ENCODE measurements around the gene CCDC197.

The CCDC197 gene

GRCh38 chr14:94040796-94041195 lies 43.7 kb downstream of the CCDC197 start:
- DNase-seq (ENCODE audit: low read depth in 2 of 3, low spot score in 1 of 3): no peak

DNA sequence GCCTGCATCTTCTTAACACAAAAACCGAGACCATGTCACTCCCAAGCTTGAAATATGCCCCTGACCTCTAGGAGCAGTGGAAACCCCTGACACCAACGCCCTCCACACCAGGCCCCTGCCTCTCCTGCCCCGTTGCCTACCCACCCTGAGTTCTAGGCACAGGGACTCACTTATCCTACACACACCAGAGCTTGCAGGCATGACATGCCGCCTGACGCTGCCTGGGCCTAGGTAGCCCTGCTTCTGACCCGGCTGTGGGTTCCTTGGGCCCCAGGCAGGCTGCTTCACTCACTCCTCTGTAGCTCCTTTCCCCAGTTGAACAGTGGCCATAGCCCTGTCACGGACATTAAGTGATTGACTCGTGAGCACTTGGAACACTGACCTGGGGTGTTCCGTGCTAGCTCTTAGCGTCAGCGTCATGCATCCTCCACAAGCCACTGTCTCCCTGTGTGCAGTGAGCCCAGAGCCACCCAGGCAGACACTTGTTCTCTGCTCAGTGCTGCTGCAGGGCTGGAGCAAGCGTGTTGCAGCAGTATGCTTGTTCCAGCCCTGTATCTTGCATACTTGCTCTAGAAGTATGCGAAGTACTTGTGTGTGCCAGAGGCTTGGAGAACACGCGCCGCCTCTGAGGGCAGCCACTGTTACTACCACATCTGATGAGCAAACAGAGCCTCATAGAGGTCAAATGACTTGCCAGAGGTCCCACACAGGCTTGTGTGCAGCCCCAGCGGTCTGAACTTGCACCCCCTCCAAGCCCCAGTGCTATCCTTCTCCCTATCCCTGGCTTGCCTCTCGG lies 44.6 kb downstream of the CCDC197 start:
- no peak for DNase-seq (ENCODE audit: low read depth in 2 of 3, low spot score in 1 of 3)

DNA sequence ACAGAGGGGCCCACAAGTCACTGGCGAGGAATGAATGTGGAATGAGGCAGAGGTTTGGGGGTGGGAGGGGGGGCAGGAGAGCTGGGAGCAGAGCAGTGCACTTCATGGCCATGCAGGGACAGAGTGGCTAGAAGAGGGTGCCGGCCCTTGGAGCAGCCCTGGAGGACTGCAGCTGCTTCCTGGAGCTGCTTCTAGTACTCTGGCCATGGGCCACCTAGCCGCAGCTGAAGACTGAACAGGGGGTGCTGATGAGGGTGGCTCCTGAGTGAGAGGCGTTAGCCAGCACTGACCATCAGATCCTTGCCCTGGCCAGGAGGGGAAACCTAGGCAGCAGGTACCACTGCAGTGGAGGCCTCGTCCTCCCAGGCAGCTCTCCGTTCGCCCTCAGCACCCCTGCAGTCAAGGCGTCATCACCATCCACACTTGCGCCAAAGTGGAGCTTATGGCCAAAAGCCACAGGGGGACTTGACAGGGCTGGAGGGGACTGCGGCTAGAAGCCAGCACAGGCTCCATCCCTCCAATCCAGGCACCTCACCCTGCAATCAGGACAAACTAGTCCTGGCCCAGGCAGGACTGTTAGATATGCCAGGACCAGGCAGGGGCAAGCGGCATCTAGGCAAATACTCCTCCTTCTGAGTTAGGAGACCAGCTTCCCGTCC lies 45.5 kb downstream of the CCDC197 start:
- no peak for DNase-seq (ENCODE audit: low read depth in 2 of 3, low spot score in 1 of 3)

DNA sequence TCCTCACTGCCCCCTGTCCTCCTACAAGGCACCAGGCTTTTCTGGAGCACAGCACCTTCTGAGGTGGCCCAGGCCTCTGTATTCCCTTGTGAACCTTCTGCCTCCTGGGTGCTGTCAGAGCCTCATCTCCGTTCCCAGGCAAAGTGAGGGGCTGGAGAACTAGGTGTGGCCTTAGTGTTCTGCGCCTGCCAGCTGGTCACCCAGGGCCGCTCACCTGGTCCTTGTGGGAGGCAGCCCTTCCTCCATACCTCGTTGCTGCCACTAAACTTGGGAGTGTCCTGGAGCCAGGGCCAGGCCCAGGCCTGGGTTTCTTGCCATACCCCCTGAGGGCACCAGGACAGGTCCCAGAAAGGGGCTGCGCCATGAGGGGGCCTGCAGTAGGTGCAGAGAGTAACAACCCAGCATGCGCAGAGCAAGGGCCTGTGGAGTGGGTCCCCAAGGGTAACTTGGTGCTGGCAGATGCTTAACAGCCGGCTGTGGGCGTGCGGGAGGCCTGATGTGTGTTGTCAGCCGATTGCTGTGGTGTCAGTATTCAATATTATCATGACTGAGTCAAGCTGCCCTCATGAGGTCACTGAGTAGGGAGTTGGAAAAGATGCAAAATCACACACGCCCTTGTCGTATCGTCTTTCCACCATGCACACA lies 46.1 kb downstream of the CCDC197 start:
- no peak for DNase-seq (ENCODE audit: low read depth in 2 of 3, low spot score in 1 of 3)

GRCh38 chr14:94043756-94044475 lies 46.8 kb downstream of the CCDC197 start:
- DNase-seq (ENCODE audit: low read depth in 2 of 3, low spot score in 1 of 3): no peak

DNA sequence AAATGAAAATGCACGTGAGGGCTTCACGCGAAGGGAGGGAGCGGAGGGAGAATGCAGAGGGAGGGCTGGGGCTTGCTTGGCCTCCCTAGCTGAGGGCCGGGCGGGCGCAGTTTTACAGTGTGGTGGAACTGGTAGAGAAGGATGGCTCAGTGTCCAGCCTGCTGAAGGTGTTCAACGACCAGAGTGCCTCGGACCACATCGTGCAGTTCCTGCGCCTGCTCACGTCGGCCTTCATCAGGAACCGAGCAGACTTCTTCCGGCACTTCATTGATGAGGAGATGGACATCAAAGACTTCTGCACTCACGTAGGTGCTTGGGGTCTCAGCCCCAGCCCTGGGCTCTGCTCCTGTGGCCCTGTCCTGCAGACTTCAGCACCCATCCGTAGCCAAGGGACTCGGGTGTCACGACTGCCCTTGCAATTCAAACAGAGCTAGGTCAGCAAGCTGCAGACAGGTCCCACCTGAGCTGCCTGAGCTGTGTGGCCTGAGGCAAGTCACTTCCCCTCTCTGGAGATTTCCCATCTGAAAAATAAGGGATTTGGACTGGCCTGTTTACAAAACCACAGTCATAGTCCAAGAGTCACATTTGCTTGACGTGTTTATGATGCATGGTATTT lies 47.5 kb downstream of the CCDC197 start:
- no peak for DNase-seq (ENCODE audit: low read depth in 2 of 3, low spot score in 1 of 3)

DNA sequence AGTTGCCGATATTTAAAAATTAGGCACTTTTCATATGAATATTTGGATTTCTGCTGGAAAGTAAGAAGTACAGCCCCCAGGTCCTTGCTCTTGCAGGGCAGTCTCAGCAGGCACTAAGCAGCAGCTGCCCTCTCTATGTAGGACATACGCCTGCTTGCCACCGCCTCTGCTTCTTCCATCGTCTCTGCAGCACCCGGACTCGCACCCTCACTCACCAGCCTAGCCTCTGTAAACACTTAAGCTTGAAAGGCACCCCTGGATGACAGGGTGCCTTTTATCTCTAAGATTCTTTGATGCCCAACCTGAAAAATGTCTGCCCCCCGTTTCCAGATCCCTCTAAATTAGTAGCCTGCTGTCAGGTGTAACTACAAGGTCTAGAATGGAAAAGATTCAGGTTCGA lies 48.0 kb downstream of the CCDC197 start:
- DNase-seq (ENCODE audit: low read depth in 2 of 3, low spot score in 1 of 3): no peak

DNA sequence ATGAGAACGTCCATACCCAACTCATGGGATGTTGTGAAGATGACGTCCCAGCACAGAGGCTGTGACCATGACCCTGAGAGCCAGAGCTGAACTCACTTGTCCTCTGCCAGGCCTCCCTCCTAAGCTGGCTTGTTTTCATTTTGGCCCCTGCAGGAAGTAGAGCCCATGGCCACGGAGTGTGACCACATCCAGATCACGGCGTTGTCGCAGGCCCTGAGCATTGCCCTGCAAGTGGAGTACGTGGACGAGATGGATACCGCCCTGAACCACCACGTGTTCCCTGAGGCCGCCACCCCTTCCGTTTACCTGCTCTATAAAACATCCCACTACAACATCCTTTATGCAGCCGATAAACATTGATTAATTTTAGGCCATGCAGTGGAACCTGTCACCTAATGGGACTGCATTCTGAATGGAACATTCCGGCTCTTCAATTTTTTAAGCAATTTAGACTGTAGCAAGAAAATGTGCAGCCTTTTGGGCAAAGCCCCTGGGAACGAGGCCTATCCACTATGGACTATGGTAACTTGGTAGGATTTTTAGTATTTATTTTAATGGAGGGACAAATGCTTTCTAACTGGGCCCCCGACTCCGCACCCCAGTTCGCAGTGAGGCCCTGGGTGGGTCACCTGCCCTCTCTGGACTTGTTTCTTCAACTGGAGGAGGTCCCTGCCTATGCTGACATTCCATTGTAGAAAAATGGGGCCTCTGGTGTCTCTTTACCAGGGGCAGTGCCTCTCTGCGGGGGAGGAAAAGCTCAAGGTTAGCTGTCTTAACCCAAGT lies 48.7 kb downstream of the CCDC197 start:
- no peak for DNase-seq (ENCODE audit: low read depth in 2 of 3, low spot score in 1 of 3)

- no peak for DNase-seq (ENCODE audit: low read depth in 2 of 3, low spot score in 1 of 3)
Measured at GRCh38 chr14:94046696-94047250, 49.7 kb downstream of the CCDC197 start.

- no peak for DNase-seq (ENCODE audit: low read depth in 2 of 3, low spot score in 1 of 3)
Measured at GRCh38 chr14:94047581-94047980, 50.5 kb downstream of the CCDC197 start.

GRCh38 chr14:94048691-94049624 lies 51.9 kb downstream of the CCDC197 start:
- no peak for DNase-seq (ENCODE audit: low read depth in 2 of 3, low spot score in 1 of 3)

DNA sequence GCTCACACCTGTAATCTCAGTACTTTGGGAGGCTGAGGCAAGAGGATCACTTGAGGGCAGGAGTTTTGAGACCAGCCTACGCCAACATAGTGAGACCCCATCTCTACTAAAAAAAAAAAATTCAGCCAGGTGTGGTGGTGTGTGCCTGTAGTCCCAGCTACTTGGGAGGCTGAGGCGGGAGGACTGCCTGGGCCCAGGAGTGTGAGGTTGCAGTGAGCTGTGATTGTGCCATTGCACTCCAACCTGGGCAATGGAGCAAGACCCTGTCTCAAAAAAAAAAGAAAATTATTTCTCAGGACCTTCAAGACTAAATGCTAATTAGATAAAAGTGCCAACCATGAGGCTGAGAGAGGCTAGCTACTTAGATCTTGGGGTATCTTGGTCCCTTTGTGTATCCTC lies 52.5 kb downstream of the CCDC197 start:
- no peak for DNase-seq (ENCODE audit: low read depth in 2 of 3, low spot score in 1 of 3)

DNA sequence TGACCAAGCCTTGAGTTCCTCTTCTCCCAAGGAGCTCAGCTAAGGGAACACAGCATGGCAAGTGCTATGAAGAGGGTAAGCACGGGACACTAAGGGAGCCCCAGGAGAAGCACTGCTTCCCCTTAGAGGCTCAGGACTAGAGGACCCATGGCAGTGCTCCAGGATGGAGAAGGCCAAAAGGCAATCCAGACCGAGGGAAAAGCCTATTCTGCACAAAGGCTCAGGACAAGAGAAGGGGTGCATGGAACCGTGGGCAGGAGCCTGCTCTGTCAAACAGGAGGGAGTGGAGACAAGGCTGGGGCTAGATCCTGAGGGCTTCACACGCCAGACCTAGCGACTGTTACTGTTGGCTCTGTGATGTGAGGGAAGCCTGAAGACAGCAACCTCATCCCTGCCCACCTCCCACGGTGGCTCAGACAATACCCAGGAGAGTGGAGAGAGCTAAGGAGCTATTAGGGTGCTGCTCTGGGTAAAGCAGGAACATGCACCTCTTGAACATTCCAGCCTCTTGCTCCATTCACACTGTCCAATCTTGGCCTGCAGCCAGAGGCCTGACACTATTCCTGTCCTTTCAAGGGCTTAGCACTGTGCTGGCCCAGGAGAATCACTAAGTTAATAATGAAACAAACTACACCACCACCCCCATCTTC lies 53.3 kb downstream of the CCDC197 start:
- no peak for DNase-seq (ENCODE audit: low read depth in 2 of 3, low spot score in 1 of 3)

DNA sequence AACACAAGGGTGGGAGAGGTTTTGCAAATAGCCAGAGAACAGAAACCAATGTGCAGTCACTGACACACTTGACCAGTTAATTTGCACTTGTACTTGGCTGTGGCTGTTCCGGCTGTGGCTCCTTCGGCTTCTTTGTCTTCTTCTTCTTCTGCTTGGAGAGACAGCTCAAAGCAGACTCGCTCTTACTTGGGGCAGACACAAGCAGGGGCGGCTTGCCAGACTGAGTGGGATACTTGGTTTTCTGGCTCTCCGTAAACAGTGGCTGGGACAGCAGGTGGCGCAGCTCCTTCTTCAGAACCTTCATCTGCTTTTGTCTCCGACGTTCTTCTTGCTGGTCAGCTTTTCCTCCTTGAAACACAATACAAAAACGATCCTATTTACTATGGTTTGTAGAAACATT lies 54.0 kb downstream of the CCDC197 start:
- no peak for DNase-seq (ENCODE audit: low read depth in 2 of 3, low spot score in 1 of 3)

GRCh38 chr14:94051779-94052178 lies 54.7 kb downstream of the CCDC197 start:
- DNase-seq (ENCODE audit: low read depth in 2 of 3, low spot score in 1 of 3): no peak

GRCh38 chr14:94052199-94052598 lies 55.1 kb downstream of the CCDC197 start:
- DNase-seq (ENCODE audit: low read depth in 2 of 3, low spot score in 1 of 3): no peak

GRCh38 chr14:94052662-94053061 lies 55.6 kb downstream of the CCDC197 start:
- DNase-seq (ENCODE audit: low read depth in 2 of 3, low spot score in 1 of 3): no peak

DNA sequence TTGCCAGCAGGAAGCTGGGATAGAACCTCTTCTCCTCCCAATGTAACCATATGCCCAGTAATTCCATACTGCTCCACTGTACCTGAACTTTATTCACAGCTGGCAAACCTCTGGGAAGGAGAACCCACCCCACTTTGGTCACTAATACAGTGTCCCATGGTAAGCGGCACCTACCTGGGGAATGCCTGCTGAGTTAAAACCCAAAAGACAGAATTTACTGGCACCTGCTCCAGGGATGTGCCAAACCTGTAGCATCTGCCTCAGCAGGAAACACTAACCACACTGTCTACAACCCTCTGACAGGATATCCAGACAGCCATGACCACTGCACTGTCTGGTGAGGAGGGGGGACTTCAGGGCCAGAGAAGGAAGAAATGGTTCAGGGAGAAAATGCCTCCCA lies 57.3 kb downstream of the CCDC197 start:
- no peak for DNase-seq (ENCODE audit: low read depth in 2 of 3, low spot score in 1 of 3)

DNA sequence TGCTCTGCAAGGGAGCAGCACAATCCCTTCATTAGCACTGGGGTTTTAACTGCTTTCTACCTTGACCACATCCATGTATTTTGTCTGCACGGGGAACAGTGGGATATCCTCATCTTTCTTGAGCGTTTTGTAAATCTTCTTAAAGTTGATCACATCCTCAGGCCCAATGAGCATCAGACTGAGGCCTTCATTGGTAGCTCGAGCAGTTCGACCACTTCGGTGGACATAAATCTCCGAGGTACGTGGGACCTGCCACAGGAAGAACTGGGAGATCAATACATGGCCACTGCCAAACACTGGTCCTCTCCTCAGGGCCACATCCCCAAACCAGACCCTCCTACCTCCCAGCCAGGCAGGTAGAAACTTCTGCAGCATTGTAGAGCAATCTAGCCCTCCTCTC lies 57.8 kb downstream of the CCDC197 start:
- no peak for DNase-seq (ENCODE audit: low read depth in 2 of 3, low spot score in 1 of 3)
